ENCODE results near the gene YPEL1.
"Not testable (repeated sequence)": the region's sequence is repeated elsewhere in the genome, so short reads cannot be mapped to it uniquely, and the experiment has no call there.

The YPEL1 gene

GRCh38 chr22:21720191-21720859, 15.3 kb downstream of the YPEL1 start:
- H3K27me3 Mint-ChIP-seq; H3K4me1 Mint-ChIP-seq; H3K9me3 Mint-ChIP-seq; H3K4me3 Mint-ChIP-seq; H3K27ac Mint-ChIP-seq; DNase-seq; ATAC-seq; H3K36me3 Mint-ChIP-seq (ENCODE audit: low read depth): not testable (repeated sequence)

GRCh38 chr22:21719024-21719423, 16.6 kb downstream of the YPEL1 start:
- H3K4me3 Mint-ChIP-seq, result no peak overlapping the region
- H3K4me1 Mint-ChIP-seq, result peaks cover 6% of the 10 kb centered on the region
- H3K27ac Mint-ChIP-seq, result peak overlapping the region; percentile 41
- ATAC-seq (no peak), DNase-seq (no peak)
- no peaks in the 10 kb centered on the region for H3K27me3 Mint-ChIP-seq
- H3K9me3 Mint-ChIP-seq, result no peaks in the 10 kb centered on the region
- H3K36me3 Mint-ChIP-seq (ENCODE audit: low read depth), result no peaks in the 10 kb centered on the region

GRCh38 chr22:21718499-21718898, 17.1 kb downstream of the YPEL1 start:
- ATAC-seq (no peak), DNase-seq (no peak)
- Mint-ChIP-seq H3K36me3 (ENCODE audit: low read depth) (no peaks in the 10 kb centered on the region), H3K27ac (no peak overlapping the region), H3K4me1 (peaks cover 7% of the 10 kb centered on the region), H3K9me3 (no peaks in the 10 kb centered on the region), H3K4me3 (no peak overlapping the region), H3K27me3 (no peaks in the 10 kb centered on the region)

DNA sequence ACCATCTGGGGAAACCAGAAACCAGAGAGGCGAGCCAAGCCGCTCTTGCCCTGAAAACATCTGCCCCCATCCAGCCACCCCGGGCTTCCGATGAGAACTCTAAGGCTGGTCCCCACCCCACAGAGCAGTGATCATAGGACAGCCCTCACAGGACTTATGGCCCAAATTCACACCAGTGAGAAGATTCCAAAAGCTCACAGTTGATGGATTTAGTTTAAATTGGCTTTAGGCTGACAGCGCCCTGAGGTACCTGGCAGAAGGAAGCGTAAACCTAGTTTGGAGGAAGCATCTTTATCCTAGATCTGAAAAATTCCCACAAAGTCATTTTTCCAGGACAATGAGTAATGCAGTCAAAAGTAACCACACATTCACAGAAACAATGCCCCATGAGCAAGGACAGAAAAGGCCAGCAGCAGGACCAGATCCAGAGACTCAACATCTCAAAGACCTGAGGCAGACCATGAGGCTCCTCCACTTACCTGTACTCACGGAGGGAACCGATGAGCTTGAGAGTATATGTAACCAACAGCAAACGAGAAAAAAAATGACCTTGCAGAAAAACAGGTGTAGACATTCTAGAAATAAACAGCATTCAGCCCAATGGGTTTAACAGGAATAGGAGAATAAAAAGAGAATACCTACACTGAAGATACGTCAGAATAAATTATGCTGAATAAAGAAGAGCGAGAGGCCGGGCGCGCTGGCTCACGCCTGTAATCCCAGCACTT, 19.0 kb downstream of the YPEL1 start:
- not testable (repeated sequence) for H3K36me3 Mint-ChIP-seq (ENCODE audit: low read depth); H3K27me3 Mint-ChIP-seq; ATAC-seq; DNase-seq; H3K4me3 Mint-ChIP-seq; H3K27ac Mint-ChIP-seq; H3K9me3 Mint-ChIP-seq
- peaks cover 15% of the 10 kb centered on the region for H3K4me1 Mint-ChIP-seq

- peaks cover 15% of the 10 kb centered on the region for H3K4me1 Mint-ChIP-seq
- no peak for DNase-seq
- no peak for ATAC-seq
- H3K9me3 Mint-ChIP-seq, result no peaks in the 10 kb centered on the region
- H3K27ac Mint-ChIP-seq, result no peak overlapping the region
- H3K27me3 Mint-ChIP-seq, result no peaks in the 10 kb centered on the region
- H3K36me3 Mint-ChIP-seq (ENCODE audit: low read depth), result no peaks in the 10 kb centered on the region
- no peak overlapping the region for H3K4me3 Mint-ChIP-seq
These were observed 20.8 kb downstream of the YPEL1 start for GRCh38 chr22:21714786-21715185.

DNA sequence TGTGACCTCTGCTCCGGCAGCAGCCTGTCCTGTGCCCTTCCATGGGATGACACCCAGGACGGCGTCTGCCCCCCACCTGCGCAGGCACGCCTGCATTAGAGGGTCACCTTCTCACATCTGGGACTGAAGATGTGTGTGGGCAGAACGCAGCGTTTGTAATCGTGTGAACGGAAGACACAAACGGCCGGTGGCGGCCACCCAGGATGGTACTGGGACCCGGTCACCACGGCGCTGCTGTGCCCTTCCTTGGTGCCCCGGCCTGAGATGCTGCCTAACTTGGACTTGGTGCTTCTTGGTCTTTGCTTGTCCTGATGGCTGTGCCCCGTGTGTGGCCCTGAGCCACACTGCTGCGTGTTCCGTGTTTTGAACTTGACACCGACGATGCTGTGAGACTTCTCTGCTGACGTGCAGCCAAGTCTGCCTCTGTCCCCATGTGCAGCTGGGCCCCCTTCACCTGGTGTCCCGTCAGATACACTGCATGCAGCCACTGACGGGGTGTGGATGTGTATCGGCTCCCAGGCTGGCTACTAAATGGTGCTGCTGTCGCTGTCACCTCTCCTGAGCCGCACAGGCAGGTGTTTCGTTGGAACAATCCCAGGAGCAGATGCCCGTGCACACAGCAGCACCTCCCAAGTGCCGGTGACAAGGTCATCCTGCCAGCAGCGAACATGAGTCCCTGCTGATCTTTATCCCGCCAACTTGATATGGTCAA, 21.4 kb downstream of the YPEL1 start:
- H3K4me3 Mint-ChIP-seq, result no peak overlapping the region
- no peak overlapping the region for H3K27ac Mint-ChIP-seq
- no peak for DNase-seq
- no peaks in the 10 kb centered on the region for H3K36me3 Mint-ChIP-seq (ENCODE audit: low read depth)
- ATAC-seq, result no peak
- no peaks in the 10 kb centered on the region for H3K27me3 Mint-ChIP-seq
- H3K9me3 Mint-ChIP-seq, result no peaks in the 10 kb centered on the region
- H3K4me1 Mint-ChIP-seq, result peaks cover 13% of the 10 kb centered on the region

DNA sequence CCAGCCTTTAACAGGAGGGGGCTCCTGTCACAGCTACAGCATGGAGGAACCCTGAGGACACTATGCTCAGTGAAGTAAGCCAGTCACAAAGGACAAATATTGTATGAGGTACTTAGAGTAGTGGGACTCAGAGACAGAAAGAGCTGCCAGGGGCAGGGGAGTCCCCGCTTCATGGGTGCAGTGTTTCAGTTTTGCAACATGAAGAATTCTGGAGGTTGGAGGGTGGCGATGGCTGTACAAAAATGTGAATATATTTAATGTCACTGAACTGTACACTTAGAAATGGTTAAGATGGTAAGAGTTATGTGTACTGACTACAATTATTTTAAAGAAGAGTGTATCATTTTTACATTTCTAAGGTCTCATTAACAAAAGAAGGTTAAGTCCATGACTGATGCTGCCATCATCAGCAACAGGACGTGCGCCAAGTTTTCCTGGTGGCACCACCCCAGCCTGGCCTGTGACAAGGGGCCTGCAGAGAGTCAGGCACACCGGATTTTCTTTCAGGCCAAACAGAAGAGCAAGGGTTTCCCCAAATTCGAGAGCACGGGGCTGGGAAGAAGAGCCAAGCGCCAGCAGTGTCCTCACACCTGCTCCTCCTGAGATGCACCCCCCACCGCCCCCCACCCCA, 22.1 kb downstream of the YPEL1 start:
- Mint-ChIP-seq H3K9me3 (no peaks in the 10 kb centered on the region), H3K36me3 (ENCODE audit: low read depth) (no peaks in the 10 kb centered on the region), H3K4me3 (peak overlapping the region; percentile 40), H3K4me1 (peaks cover 9% of the 10 kb centered on the region), H3K27me3 (no peaks in the 10 kb centered on the region), H3K27ac (no peak overlapping the region)
- DNase-seq (no peak), ATAC-seq (no peak)

- Mint-ChIP-seq H3K4me1 (peaks cover 9% of the 10 kb centered on the region), H3K9me3 (no peaks in the 10 kb centered on the region), H3K36me3 (ENCODE audit: low read depth) (no peaks in the 10 kb centered on the region), H3K4me3 (peak overlapping the region; percentile 40), H3K27me3 (no peaks in the 10 kb centered on the region), H3K27ac (no peak overlapping the region)
- peak; percentile 59 for DNase-seq
- peak; percentile 94 for ATAC-seq
These were observed 22.7 kb downstream of the YPEL1 start for GRCh38 chr22:21712751-21713427.

- H3K9me3 Mint-ChIP-seq, result no peaks in the 10 kb centered on the region
- H3K27ac Mint-ChIP-seq, result no peak overlapping the region
- H3K27me3 Mint-ChIP-seq, result no peaks in the 10 kb centered on the region
- DNase-seq (no peak), ATAC-seq (no peak)
- no peaks in the 10 kb centered on the region for H3K36me3 Mint-ChIP-seq (ENCODE audit: low read depth)
- H3K4me1 Mint-ChIP-seq, result peaks cover 9% of the 10 kb centered on the region
- H3K4me3 Mint-ChIP-seq, result no peak overlapping the region
These were observed 23.7 kb downstream of the YPEL1 start for GRCh38 chr22:21711851-21712250.

GRCh38 chr22:21710156-21710555, 25.4 kb downstream of the YPEL1 start:
- DNase-seq, result no peak
- no peak overlapping the region for H3K27ac Mint-ChIP-seq

GRCh38 chr22:21709688-21710087, 25.9 kb downstream of the YPEL1 start:
- H3K4me1 Mint-ChIP-seq, result peaks cover 9% of the 10 kb centered on the region
- no peaks in the 10 kb centered on the region for H3K36me3 Mint-ChIP-seq (ENCODE audit: low read depth)
- no peaks in the 10 kb centered on the region for H3K9me3 Mint-ChIP-seq
- H3K27me3 Mint-ChIP-seq, result no peaks in the 10 kb centered on the region
- H3K27ac Mint-ChIP-seq, result no peak overlapping the region
- no peak overlapping the region for H3K4me3 Mint-ChIP-seq
- no peak for DNase-seq
- ATAC-seq, result no peak

More at GRCh38 chr22:21710156-21710555, 25.4 kb downstream of the YPEL1 start:
- Mint-ChIP-seq H3K36me3 (ENCODE audit: low read depth) (no peaks in the 10 kb centered on the region), H3K4me3 (no peak overlapping the region), H3K4me1 (peaks cover 9% of the 10 kb centered on the region), H3K9me3 (no peaks in the 10 kb centered on the region), H3K27me3 (no peaks in the 10 kb centered on the region)
- ATAC-seq, result no peak

DNA sequence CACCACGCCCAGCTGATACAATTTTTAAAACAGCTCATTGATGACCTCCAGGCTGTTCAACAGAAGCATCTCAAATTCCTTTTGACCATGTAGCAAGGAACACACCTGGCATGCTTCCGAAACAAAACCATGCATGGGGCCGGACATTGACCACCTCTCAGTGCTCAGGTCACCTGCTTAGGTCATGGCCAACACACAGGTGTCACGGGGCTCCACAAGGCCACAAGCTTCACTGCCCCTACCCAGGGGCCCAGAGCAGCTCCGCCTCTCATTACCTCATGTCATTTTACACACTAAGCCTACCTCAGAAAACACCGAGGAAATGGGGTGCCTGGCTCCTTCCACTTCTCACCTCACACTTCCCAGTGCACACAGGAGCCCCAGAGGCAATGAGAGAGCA, 26.6 kb downstream of the YPEL1 start:
- no peak overlapping the region for H3K4me3 Mint-ChIP-seq
- DNase-seq, result no peak
- H3K27ac Mint-ChIP-seq, result no peak overlapping the region
- no peaks in the 10 kb centered on the region for H3K9me3 Mint-ChIP-seq
- no peaks in the 10 kb centered on the region for H3K27me3 Mint-ChIP-seq
- no peaks in the 10 kb centered on the region for H3K36me3 Mint-ChIP-seq (ENCODE audit: low read depth)
- H3K4me1 Mint-ChIP-seq, result peaks cover 9% of the 10 kb centered on the region
- ATAC-seq, result no peak

DNA sequence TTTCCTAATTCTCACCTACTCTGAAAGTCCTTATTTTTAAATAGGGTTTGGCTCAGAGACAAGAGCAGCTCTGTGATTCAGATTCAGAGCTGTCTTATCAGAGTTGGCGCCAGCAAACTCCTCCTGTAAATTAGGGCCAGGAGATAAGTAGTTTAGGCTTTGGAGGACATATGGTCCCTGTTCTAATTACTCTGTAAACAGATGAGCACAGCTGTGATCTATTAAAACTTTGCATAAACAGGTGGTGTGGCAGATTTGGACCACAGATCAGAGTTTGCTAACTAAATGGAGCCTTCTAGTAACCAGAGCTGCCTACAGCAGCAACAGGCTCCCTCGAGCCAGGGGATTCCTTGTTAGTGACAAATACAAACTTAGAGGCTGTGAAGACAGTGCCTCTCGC, 27.9 kb downstream of the YPEL1 start:
- H3K36me3 Mint-ChIP-seq (ENCODE audit: low read depth), result no peaks in the 10 kb centered on the region
- no peak for DNase-seq
- no peak for ATAC-seq
- H3K27ac Mint-ChIP-seq, result no peak overlapping the region
- no peaks in the 10 kb centered on the region for H3K27me3 Mint-ChIP-seq
- H3K9me3 Mint-ChIP-seq, result no peaks in the 10 kb centered on the region
- no peak overlapping the region for H3K4me3 Mint-ChIP-seq
- H3K4me1 Mint-ChIP-seq, result no peaks in the 10 kb centered on the region

GRCh38 chr22:21703684-21704316, 31.8 kb downstream of the YPEL1 start:
- Mint-ChIP-seq H3K36me3 (ENCODE audit: low read depth) (no peaks in the 10 kb centered on the region), H3K27ac (no peak overlapping the region), H3K4me3 (no peak overlapping the region), H3K4me1 (no peaks in the 10 kb centered on the region), H3K27me3 (no peaks in the 10 kb centered on the region), H3K9me3 (no peaks in the 10 kb centered on the region)
- no peak for ATAC-seq
- DNase-seq, result no peak
